PC-9 (cell line): ENCODE data around the gene ERN1.

ENCODE experiments used
- CTCF ChIP-seq: fragments of 200-600 bp; sonication (generic); conservative IDR thresholded peaks from 2 replicates; pipeline ENCODE4 v1.6.1; 2017; ENCODE audit warnings: mixed run types, antibody characterized with exemption, mild to moderate bottlenecking, moderate library complexity
- EZH2 ChIP-seq: fragments of 200-600 bp; sonication (generic); IDR thresholded peaks from 2 replicates; pipeline ENCODE4 v1.8.0; 2017; ENCODE audit warnings: antibody characterized with exemption, low read depth

GRCh38 chr17:64092952-64093451 lies 36.9 kb downstream of the ERN1 start:
- TF ChIP-seq CTCF (no peak), EZH2 (no peak)
